SHP77 treated with DMSO at 0.1 percent for 48 hours (cell line): ENCODE data around the gene TMEM53.
A peak's percentile ranks its signal among the peaks of the same experiment; 100 is the strongest.

Experiments used
- DNase-seq: peaks from one replicate; lab custom pipeline; 2025; lab: John Stamatoyannopoulos, UW

The TMEM53 gene

DNA sequence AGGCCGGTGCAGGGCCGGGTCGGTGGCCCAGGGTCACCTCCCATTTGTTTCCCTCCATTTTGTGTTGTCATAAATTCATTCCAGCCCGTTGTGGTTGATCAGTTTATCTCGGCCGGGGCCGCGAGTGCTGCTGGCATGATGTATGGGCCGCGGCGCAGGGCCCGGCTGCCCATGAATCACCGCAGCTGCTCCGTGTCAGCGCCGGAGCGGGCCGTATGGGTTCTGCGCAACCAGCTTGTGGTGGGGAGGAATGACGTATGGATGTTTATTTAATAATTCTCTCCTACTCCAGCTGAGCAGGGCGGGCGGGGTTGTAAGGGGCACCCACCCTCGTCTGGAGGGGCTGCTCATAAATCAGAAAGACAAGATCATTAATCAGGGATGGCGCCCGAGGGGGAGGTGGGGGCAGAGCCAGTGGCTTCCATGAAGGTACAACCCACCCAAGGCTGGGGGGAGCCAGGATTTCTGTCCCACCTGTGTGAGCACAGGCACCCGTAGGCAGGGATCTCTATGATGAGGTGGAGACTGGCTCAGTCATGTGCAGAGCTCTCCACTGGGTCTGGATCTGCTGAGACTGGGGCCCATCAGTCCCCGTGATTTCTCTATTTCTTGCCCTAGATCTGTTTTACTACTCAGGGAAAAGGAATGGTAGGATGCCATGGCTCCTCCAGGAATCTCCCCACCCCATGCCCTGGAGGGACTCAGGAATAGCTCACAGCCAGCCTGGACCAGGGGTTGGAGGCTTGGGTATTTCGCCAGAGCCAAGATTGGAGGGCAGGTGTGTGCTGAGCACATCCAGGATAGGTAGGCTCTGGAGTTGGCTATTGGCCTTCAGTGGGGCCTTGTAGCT, 27.8 kb downstream of the TMEM53 start:
- DNase-seq, result peak; percentile 70

DNA sequence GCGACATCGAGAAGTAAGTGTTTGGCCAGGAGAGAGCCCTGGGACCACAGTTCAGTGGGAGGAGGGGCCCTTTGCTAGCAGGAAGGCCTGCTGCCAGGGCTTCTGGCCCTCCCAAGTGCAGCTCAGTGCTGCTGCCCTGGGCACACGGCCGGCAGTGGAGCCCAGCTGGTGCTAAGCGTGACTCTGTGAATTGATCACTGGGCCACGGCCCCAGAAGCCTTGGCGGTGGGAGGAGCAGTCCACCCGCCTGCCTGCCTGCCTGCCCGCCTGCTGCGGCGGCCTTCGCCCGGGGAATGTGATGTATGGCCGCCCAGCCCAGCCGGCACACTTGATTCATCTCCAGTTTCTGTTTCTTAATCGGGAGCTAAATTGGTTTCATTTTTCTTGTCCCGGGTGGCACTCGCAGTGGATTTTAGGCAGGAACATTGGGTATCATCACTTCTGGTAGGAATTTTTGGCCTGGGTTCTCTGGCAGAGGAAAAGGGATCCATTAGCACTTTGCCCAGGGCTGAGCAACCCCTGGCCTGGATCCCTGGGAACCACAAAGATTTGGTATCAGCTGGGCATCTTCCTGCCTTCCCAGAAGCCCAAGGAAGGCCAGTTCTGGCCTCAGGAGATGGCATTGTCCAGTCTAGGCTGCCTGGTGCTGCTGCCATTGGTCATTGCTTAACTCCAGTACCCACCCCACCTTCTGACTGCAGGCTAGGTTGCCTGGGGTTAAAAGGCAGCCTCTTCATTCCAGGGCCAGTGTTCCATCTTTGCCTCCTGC, 28.6 kb downstream of the TMEM53 start:
- DNase-seq, result peak; percentile 70

DNA sequence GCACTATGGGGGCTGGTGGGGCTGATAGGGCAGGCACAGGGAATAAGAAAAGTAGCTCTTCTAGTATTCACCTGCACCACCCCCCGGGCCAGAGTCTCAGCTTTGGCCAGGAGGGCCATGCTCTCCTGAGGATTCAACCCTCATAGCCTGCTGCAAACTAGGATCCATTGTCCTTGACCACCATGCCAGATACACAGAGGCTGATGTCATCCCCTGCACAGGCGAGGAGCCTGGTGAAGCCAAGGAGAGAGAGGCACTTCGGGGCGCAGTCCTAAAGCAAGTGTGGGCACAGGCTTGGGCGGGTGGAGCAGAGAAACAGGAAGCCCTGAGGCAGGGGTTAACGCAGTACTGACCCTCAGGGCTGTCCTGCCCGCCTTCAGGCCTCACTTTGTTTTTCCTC, 29.5 kb downstream of the TMEM53 start:
- no peak for DNase-seq

DNA sequence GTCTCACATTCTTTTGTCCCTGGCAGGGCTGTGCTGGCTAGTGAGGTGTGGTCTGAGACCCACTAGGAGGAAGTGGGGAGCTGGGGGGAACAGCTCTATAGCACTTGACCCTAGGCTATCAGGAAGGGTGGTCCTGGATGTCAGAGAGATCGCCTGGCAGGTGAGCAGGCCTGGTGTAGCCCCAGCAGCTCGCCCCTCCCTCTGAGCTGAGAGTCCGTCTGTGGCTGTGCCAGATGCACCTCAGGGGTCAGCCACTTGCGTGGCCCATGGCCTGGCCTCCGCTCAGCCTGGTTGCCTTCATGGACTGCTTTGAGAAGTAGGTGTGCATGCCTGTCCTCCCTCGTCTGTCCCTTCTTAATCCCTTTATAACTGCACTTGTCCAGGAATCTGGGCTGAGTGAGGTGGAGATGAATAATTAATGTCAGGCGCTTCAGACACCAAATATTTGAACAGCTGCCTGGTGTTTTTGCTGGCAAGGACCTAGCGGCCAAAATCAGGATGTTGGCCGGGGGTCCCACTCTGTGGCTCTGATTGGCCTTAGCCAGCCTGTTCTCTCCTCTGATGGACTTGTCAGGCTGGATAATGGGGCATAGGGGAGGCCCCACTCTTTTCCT, 30.5 kb downstream of the TMEM53 start:
- peak; percentile 86 for DNase-seq

DNA sequence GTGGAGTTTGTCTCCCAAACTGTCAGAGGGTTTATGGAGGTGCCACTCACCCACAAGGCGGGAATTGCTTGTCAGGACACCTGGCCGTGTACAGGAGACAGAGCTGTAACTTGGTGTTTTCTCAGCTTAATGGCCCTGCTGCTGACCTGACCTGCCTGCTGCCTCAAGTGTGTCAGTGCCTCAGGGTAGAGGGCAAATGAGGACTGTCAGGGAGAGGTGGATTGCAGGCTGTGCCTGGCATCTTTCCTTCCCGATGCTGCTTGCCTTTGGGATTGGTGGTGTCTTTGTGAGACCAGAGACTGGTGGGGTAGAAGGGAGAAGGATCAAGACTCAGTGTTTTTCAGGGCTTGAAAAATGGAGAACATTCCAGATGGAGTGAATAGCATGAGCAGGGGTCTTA, 31.4 kb downstream of the TMEM53 start:
- DNase-seq, result no peak

DNA sequence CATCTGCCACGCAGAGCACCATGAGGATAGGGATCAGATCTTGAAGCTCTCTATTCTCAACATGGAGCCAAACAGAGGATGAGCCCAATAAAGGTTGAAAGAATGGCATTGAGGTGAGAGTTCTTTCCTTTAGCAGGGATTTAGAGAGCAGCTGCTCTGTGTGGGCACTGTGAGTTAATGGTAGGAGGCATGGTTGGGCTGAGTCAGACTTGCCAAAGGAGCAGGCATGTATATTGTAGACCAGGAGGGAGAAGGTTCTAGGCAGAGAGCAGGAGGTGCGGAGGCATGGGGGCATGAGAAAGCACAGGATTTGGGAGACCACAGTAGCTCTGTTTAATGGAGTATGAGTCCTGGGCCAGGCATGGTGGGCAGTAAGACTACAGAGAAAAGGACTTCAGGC, 32.0 kb downstream of the TMEM53 start:
- DNase-seq, result no peak

DNA sequence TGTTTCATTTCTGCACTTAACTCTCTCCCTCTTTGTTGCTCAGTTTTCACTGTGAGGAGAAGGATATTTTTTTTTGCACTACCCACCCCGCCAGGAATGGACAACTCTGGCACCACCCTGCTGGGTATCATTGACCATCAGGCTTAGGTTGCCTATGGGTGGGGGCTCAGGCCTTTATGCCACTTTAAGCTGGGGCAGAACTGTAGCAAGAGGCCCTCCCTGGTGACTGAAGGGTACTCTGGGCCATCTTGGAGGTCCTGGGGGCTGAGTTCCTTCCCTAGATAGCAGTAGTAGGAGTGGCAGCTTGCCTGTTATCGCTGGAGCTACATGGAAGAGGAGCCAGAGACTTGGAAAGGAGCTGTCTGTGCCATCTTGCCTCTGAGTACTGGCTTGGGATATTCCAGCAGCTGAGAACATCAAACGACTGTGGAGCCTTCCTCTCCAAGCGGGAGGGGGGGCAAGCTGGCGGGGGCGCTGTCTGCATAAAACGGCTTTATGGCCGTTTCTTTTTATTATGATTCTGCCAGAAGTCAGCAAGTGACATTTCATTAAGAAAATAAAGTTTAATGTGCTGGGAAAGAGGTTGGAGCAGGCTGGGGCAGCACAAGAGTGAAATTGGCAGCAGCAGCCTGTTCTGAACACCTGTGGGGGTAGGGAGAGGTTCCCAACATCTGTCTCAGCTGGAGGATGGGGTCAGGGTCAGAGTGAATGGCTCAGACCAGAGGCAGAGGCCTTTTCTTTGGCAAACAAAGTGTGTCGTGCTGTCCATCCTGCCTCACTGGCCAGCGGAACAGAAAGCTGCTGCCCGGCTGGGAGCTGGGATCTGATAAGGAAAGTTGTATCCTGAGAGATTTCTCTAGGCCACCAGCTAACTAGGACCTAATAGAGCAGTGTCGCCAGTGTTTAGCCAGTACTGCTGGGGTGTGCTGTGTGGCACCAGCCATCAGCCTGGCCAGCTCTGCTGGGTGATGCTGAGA, 32.9 kb downstream of the TMEM53 start:
- DNase-seq, result no peak

DNA sequence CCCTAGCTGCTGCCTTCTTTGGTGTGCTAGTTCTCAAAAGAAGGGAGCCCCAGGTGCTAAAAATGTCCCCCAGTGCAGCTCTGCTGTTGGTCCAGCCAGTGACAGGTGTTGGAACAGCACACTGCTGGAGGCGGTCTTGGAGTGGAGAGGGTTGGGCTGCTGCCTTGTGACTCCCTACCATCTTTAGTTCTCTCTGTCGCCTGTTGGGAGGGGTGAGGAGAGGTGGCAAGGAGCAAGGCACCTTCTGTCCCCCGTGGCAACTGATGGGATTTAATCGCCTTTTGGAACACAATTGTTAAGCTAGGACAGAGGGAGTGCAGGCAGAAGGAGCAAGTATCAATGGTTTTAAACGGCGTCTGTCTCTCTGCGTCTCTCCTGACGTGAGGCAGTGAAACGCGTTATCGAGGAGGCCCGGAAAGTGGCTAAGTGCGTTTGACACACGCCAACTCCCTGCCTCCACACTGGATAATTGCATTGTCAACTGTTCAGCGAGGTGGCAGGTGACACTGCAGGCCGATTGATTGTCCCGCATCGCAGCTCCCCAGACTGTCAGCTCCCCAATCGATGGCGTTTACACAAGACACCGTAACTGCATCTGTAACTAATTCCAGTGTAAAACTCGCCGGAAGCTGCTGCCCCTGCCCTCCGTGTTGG, 34.0 kb downstream of the TMEM53 start:
- peak; percentile 60 for DNase-seq

DNA sequence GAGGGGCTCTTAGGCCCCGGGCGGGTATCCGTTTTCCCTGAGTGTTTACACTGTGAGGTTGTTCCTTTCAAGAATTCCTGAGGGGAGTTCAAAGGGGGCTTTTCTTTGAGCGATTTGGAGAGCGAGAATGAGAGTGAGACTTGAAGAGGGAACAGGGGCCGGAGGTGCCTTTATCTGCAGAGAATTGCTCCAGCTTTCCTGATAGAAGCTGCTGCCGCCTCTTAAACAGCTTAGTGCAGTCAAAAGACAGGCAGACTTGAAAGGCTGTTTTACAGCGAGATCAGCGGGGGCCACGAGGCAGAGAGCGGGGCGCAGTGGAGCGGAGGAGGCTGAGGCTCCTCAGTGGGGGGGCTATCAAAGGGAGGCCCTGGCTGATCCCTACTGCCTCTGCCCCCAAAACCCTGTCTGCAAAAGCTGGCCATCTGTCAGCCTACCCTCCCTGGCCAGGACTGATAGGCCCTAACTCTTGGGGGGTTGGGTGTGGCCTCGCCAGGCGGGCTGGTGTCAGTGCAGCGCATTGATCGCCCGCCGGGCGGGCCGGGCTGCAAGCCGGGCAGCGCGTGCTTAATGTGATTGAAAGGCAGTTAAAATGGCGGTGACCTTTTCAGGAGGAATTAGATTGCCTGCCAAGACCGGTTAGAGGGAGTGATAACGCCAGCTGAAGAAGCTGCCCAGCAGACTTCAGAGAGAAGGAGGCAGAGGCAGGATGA, 36.4 kb downstream of the TMEM53 start:
- DNase-seq, result no peak

DNA sequence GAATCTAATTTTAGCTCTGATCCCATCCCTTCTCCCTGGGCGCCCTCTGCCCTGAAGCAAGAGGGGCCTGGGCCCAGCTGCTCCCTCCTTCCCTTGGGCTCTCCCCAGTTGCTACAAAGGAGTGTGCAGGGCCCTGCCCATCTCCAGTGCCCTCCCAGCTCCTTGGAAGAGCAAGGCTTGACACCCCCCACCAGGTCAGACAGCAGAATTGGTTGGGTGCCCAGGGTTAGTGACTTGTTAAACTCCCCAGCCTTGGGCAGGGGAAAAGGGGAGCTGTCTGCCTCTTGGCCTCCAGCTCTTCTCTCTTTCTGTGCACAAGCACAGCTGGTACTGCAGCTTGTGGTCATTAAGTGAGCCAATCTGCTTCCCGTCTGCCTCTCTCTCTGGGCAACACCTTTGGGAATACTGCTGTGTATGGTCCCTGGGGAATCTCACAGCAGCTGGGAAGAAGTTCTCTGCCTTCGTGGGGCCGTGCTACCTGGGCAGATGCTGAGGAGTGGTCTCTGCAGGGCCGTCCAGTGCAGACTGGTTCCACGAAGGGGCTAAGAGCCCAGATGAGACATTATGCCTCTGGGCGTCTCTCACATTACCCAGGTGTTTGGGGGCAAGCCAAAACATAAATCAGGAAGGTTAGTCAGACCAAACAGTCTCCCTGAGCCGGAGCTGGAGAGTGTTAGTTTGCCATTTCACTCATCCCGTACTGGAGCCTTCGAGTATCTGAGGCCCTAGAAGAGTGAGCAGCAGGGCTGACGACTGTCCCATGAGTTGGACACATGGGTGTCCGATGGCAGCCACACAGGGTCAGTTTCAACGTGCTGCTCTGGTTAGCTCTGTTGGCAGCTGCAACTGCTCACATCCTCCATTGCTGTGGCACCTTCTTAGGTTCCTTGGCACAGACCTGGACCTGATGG, 37.3 kb downstream of the TMEM53 start:
- peak; percentile 20 for DNase-seq

DNA sequence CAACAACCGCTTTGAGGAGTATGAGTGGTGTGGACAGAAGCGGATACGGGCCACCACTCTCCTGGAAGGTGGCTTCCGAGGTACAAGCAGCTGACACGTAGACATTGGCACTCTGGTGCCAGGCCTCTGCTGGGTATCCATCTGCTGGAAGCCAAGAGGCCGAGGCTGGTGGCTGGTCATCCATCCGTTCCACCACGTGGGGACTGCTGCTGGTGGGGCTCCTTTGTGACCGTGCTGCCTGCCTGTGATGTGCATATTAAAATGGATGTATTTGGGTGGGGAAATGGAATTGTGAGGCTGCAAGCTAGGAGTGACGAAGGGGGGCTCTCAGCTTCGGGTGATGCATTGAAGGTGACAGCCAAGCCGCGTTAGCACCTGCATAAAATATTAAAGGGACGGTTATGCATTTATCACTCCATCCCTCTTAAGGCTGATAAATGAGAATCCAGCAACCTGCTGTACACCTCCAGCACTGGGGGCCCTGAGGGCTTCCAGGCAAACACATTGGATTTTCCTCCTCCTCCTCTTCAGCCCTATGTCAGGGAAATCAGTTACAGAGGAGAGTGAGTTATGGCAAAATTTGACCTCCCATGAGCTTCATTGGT, 38.1 kb downstream of the TMEM53 start:
- DNase-seq, result no peak

DNA sequence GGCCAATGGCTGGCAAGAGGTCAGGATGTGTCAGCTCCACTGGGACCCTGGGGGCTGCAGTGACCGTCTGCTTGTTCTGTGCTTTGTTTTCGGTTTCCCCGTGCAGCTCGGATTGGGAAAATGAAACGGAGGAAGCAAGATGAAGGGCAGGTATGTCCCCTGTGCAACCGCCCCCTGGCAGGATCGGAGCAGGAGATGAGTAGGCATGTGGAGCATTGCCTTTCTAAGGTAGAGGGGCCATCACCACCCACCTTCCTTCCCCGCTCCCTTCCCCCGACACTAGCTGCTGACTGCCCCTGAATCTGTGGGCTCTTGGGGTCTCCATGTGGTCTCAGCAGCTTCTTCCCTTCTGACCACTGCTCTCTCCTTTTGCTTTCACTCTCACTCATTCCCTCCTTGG, 38.8 kb downstream of the TMEM53 start:
- DNase-seq, result no peak

DNA sequence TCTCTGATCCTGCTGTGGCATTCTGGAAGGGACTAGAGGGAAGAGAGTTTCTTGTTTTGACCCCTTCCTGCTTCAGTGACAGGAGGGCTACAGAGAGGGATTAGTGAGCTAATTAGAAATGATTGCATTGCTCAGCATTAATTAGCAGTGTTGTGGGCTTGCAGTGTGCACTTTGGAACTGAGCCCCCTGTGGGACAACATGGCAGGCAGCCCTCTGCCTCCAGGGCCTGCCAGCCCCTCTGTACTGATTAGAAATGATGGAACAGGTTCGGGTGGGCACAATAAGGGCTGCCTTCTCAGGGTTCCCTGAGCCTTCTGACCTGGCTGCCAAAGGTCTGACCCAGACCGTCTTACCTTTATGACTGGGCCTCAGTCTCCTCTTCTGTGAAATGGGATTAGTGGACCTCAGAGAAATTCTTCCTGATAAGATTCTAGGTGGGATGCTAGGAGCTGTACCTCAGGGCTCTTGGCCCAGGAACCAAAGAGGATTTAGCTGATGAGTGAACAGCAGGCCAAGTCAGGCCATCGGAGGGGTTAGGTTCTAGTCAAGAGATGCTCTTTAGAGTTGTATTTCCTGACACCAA, 39.6 kb downstream of the TMEM53 start:
- DNase-seq, result no peak

DNA sequence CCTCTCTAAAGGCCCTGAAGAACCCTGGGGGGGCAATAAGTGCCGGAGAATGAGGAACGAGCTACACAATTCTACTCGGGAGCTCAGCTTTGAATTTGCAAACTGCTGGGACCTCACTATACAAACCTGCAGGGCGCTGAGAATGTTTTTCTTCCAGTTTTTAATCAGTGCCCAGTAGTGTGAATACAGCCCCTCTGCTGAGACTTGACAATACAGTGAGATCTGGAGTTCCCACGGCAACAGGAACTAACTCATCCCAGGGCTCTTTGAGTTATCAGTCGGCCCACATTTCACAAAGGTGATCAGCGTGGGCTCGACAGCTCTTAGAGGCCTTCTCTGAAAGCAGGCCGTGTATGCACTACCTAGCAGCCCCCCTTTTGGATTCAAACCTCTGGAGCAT, 41.7 kb downstream of the TMEM53 start:
- DNase-seq, result no peak

DNA sequence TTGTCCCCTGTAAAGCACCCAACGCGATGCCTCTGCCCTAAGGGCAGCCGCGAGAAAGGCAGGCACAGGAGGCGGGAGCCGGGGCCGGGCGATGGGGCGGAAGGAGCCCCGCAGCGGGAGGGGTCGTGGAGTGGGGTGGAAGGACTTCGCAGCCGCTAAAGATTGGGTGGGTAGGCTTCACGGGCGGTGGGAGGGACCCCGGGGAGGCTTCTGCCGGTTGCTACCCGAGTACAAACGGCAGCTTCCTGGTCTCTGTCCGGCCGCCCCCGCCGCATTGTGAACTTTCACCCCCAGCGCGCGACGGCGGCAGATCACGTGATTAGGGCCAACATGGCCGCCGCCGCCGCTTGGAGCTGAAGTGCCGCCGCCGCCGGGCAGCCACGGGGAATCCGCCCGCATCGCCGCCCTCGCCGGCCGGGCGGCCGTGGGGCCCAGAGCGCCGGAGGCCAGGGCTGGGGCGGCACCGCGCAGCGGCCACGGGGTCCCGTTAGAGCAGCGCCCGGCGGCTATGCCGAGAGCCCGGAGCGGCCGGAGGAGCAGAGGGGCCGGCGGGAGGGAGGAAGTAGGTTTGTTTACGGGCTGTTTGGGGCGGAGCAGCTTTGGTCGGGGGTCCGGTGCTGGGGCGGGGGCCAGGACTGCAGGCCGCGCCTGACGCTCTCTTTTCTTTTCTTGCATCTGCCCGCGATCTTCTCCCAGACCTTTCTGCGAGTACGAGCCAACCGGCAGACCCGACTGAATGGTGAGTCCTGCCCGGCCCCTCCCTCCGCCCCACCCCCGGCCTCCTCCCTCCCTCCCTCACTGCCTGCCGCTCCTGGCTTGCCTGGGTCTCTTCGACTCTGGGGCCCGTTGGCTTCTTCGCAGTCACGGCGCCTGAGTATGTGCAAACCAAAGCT, 42.4 kb downstream of the TMEM53 start:
- peak; percentile 68 for DNase-seq

DNA sequence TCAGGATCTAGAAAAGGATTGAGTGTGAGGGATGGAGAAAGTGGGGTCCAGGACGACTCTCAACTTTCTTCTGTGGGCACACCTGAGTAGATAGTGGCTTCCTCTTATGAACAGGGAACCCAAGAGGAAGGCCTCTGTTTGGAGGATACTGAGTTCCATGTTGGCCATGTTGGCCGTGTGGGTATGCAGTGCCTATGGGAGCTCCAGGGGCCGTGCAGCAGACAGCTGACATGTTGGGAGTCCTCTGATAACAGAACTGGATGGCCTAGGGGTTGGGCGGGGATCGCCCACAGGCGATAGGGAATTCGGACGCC, 43.0 kb downstream of the TMEM53 start:
- DNase-seq, result peak; percentile 5

DNA sequence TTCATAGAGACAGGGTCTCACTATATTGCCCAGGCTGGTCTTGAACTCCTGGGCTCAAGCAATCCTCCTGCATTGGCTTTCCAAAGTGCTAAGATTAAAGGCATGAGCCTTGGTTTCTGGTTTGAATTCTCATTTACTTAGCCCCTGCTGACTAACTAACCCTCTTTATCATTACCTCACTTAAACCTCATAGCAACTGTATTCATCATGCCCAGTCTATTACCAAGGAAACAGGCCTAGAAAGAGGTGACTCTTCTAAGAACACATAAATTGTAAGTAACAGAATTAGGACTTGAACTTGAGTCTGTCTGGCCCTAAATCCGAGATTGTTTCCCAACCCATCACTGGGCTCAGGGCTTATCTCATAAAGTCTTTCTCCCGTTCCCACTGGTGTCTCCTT, 44.2 kb downstream of the TMEM53 start:
- no peak for DNase-seq
